Stimulated activated CD4-positive, alpha-beta T cell treated with anti-CD3 and anti-CD28 coated beads, Interleukin-4, amount 100 ng/mL, for 24 hours (primary cell): ENCODE data around the gene TTC16.
"Not testable (repeated sequence)": the region's sequence is repeated elsewhere in the genome, so short reads cannot be mapped to it uniquely, and the experiment has no call there.

Source experiments
- DNase-seq: peaks from one replicate; pipeline ENCODE4 v3.0.0-alpha.2; 2020

Gene TTC16

GRCh38 chr9:127770905-127771569 lies 55.2 kb downstream of the TTC16 start:
- DNase-seq = peak; percentile 96

GRCh38 chr9:127771570-127772189 lies 55.8 kb downstream of the TTC16 start:
- DNase-seq = no peak

GRCh38 chr9:127772603-127773002 lies 56.7 kb downstream of the TTC16 start:
- DNase-seq = no peak

GRCh38 chr9:127773272-127773671 lies 57.4 kb downstream of the TTC16 start:
- no peak for DNase-seq

GRCh38 chr9:127773981-127774380 lies 58.1 kb downstream of the TTC16 start:
- no peak for DNase-seq

GRCh38 chr9:127776195-127776923 lies 60.5 kb downstream of the TTC16 start:
- peak; percentile 77 for DNase-seq

GRCh38 chr9:127776924-127777289 lies 61.0 kb downstream of the TTC16 start:
- DNase-seq = no peak

- no peak for DNase-seq
These were observed 61.6 kb downstream of the TTC16 start for GRCh38 chr9:127777368-127777980.

GRCh38 chr9:127778280-127779135 lies 62.6 kb downstream of the TTC16 start, which contains the start of gene SH2D3C:
Gene SH2D3C, minus strand, starts transcription at chr9:127778666. Its CDS starts 39 bp downstream, at chr9:127778627.
- peak; percentile 48 for DNase-seq

GRCh38 chr9:127779136-127779981 lies 63.5 kb downstream of the TTC16 start:
- peak; percentile 75 for DNase-seq

- DNase-seq = no peak
These were observed 64.4 kb downstream of the TTC16 start for GRCh38 chr9:127780126-127780885.

GRCh38 chr9:127780909-127781308 lies 65.0 kb downstream of the TTC16 start:
- not testable (repeated sequence) for DNase-seq
